ENCODE results near the gene RCAN1. TPM values are rescaled to one million over a fixed set of nuclear protein-coding genes. Genes with fewer than 3 reads are reported as not detected.

Gene RCAN1
- total and polyA plus RNA-seq, 2 experiments from 2014 or later, result 79.4 to 113 TPM

- WGBS (ENCODE audit: low lambda C conversion rate, missing lambda C conversion rate), result 60% methylated on average over 6 of the region's 6 CpGs
- no peaks in the 10 kb centered on the region for H3K9me2 ChIP-seq (replicated peaks; ENCODE audit: insufficient read depth)
- no peak overlapping the region for H3K27ac ChIP-seq
- no peaks in the 10 kb centered on the region for H3K4me1 ChIP-seq (ENCODE audit: insufficient read depth)
- H3K4me3 ChIP-seq, result no peak overlapping the region
- no peaks in the 10 kb centered on the region for H3K79me2 ChIP-seq
- H3K9me3 ChIP-seq (ENCODE audit: low read depth), result no peaks in the 10 kb centered on the region
- H4K20me1 ChIP-seq (ENCODE audit: insufficient read depth, poor library complexity, severe bottlenecking), result no peaks in the 10 kb centered on the region
- no peaks in the 10 kb centered on the region for H3K27me3 ChIP-seq
- no peak overlapping the region for H2AFZ ChIP-seq
- no peak for DNase-seq (ENCODE audit: low spot score)
- no peaks in the 10 kb centered on the region for H3K36me3 ChIP-seq (replicated peaks; ENCODE audit: insufficient read depth, low read depth)
- no peak overlapping the region for H3K4me2 ChIP-seq
- TF ChIP-seq CTCF (IDR thresholded peaks at IDR 0.05; ENCODE audit: poor library complexity), result no peak
- TF ChIP-seq EZH2phosphoT487 (IDR thresholded peaks at IDR 0.05; ENCODE audit: low read depth, severe bottlenecking, unreplicated experiment), result no peak
- TF ChIP-seq EZH2 (IDR thresholded peaks at IDR 0.05; ENCODE audit: borderline replicate concordance), result no peak
These were observed 33.9 kb upstream of the RCAN1 start for GRCh38 chr21:34648739-34649297.

- TF ChIP-seq CTCF (IDR thresholded peaks at IDR 0.05; ENCODE audit: poor library complexity) (no peak), EZH2phosphoT487 (IDR thresholded peaks at IDR 0.05; ENCODE audit: low read depth, severe bottlenecking, unreplicated experiment) (no peak), EZH2 (IDR thresholded peaks at IDR 0.05; ENCODE audit: borderline replicate concordance) (no peak)
- Histone ChIP-seq H3K9me3 (ENCODE audit: low read depth) (no peaks in the 10 kb centered on the region), H3K4me1 (ENCODE audit: insufficient read depth) (no peaks in the 10 kb centered on the region), H3K4me3 (no peak overlapping the region), H4K20me1 (ENCODE audit: insufficient read depth, poor library complexity, severe bottlenecking) (no peaks in the 10 kb centered on the region), H2AFZ (no peak overlapping the region), H3K4me2 (no peak overlapping the region), H3K27ac (no peak overlapping the region), H3K9me2 (replicated peaks; ENCODE audit: insufficient read depth) (no peaks in the 10 kb centered on the region), H3K79me2 (no peaks in the 10 kb centered on the region), H3K27me3 (no peaks in the 10 kb centered on the region), H3K36me3 (replicated peaks; ENCODE audit: insufficient read depth, low read depth) (no peaks in the 10 kb centered on the region)
- DNase-seq (ENCODE audit: low spot score), result no peak
- WGBS (ENCODE audit: low lambda C conversion rate, missing lambda C conversion rate), result 48% methylated on average over 6 of the region's 6 CpGs
These were observed 32.6 kb upstream of the RCAN1 start for GRCh38 chr21:34647555-34647954.

GRCh38 chr21:34644825-34645224, 29.9 kb upstream of the RCAN1 start:
- Histone ChIP-seq H3K27ac (no peak overlapping the region), H4K20me1 (ENCODE audit: insufficient read depth, poor library complexity, severe bottlenecking) (no peaks in the 10 kb centered on the region), H3K9me2 (replicated peaks; ENCODE audit: insufficient read depth) (no peaks in the 10 kb centered on the region), H3K4me3 (no peak overlapping the region), H3K79me2 (no peaks in the 10 kb centered on the region), H2AFZ (no peak overlapping the region), H3K4me2 (no peak overlapping the region), H3K9me3 (ENCODE audit: low read depth) (no peaks in the 10 kb centered on the region), H3K4me1 (ENCODE audit: insufficient read depth) (no peaks in the 10 kb centered on the region), H3K27me3 (no peaks in the 10 kb centered on the region), H3K36me3 (replicated peaks; ENCODE audit: insufficient read depth, low read depth) (no peaks in the 10 kb centered on the region)
- 82% methylated on average over 4 of the region's 4 CpGs for WGBS (ENCODE audit: low lambda C conversion rate, missing lambda C conversion rate)
- DNase-seq (ENCODE audit: low spot score), result no peak
- TF ChIP-seq CTCF (IDR thresholded peaks at IDR 0.05; ENCODE audit: poor library complexity) (no peak), EZH2 (IDR thresholded peaks at IDR 0.05; ENCODE audit: borderline replicate concordance) (no peak), EZH2phosphoT487 (IDR thresholded peaks at IDR 0.05; ENCODE audit: low read depth, severe bottlenecking, unreplicated experiment) (no peak)
